ENCODE measurements around the gene LAMA2. TPM values are rescaled to one million over a fixed set of nuclear protein-coding genes. Genes with fewer than 3 reads are reported as not detected.

Gene LAMA2
- total RNA-seq, 1 donor from 2014 or later = 43.4 TPM

DNA sequence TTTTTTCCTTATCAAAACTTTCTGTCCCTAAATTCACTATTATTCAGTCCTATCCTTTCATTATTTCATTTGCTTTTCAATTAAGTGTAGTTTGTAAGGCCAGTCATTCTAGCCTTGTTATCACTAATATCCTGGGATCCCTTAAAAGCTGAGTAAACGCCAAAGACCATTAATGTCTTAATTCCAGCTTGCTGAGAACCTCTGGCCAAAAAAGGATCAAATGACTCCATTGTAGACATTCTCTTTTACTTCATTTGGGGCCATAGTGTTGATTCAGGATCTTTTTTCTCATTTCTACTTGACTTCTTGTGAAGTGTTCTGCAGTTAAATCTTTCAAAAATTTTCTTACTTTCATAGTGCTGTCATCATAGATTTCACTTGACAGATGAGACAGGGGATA is 379.7 kb downstream of the LAMA2 start:
- DNase-seq (ENCODE audit: low spot score) = no peak

DNA sequence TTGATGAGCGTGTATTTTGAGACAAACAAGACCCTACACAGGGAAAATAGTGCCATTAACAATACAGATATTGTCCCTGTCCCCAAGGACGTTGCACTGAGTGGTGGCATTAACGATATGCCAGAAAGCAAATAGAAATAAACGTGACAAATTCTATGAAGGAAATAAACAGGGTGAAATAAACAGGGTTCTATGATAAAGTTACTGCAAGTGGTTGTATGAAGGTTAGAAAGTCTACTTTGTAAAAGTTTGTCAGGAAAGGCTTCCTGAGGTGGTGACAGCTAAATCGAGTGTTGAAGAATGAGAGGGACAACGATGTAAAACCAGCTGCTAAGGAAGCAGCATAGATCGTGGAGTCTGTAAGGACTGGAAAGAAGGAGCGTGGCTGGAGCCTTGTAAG is 380.2 kb downstream of the LAMA2 start:
- DNase-seq (ENCODE audit: low spot score) = no peak

DNA sequence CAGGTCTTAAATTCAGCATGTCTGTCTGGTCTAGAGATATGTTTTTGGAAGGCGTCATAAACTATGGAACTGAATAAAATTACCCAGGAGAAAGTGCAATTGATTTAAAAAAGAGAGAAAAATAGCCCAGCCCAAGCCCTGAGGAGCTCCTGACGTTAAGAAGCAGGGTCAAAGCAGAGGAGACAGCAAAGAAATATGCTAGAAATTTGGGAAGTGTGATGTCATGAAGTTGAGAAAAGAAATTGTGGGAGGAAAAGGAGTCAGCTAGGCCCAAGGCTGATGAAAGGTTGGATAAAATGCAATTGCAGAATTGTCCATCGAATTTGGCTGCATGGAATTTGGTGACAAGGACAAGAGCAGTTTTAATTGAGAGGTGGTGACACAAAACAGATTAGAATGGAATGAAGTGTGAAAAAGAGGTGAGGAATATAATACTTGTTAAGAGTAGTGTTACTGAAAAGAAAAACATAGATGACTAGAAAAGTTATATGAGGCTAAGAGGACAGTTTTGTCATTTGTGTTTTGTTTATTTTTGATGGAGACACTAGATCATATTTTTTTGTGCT is 381.6 kb downstream of the LAMA2 start:
- DNase-seq (ENCODE audit: low spot score) = no peak

DNA sequence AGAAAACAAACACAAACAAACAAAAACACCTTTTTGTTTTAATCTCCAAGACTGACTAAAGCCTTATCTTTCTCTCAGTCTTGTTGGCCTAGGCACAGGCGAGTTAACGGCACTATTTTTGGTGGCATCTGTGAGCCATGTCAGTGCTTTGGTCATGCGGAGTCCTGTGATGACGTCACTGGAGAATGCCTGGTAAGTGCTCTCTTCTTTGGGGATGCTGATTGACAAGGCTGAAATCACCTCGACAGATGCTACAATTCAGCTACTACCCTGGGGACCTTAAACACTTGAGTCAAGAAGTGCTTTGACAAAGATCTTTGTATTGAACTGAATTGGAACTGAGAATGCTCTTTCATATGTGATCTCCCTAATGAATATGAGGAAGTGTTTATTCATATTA is 384.1 kb downstream of the LAMA2 start:
- no peak for DNase-seq (ENCODE audit: low spot score)

DNA sequence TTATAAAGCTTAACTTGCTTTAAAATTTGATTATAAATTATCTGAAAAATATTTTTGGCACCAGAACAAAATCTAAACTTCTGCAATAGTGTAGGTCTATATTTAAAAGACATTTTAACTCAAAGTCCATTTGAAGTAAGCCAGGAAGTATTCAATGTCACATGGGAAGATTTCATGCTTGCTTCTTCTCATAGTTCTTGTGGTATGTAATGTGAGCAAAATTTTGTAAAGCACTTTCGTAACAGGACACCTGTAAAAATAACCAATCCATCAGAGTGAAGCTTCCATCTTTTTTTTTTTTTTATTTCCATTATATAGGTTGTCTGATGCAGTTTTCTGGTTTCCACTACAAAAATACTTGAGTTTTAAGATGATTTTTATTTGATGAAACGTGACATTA is 386.1 kb downstream of the LAMA2 start:
- DNase-seq (ENCODE audit: low spot score) = no peak

DNA sequence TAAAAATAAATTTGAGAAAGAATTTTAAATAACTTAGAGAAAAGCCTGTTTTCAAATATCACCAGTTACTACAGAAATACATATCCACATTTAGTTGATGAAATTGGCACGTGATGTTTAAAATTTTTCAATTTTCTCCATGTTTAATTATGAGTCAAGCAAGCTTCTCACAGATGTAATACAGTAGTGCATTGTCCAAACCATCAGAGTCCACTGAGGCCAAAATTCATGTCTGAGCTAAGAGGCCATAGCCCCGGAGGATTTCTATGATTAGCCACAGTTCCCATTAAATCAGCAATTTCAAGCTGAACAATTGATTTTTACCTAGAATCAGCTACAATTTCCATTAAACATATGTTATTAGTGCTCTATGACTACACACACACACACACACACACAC is 387.0 kb downstream of the LAMA2 start:
- no peak for DNase-seq (ENCODE audit: low spot score)

DNA sequence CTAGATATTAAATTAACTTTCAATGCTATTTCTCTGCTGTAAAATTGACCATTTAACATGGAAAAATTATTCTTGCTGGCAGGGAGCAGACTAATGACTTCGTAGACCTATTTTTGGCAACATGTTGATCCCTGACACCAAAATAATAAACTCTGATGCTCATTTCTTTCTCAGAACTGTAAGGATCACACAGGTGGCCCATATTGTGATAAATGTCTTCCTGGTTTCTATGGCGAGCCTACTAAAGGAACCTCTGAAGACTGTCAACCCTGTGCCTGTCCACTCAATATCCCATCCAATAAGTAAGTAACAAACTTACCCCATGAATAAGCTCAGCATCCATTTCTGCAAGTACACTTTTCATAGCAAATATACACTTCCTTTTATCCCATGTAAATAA is 387.5 kb downstream of the LAMA2 start:
- DNase-seq (ENCODE audit: low spot score) = no peak

DNA sequence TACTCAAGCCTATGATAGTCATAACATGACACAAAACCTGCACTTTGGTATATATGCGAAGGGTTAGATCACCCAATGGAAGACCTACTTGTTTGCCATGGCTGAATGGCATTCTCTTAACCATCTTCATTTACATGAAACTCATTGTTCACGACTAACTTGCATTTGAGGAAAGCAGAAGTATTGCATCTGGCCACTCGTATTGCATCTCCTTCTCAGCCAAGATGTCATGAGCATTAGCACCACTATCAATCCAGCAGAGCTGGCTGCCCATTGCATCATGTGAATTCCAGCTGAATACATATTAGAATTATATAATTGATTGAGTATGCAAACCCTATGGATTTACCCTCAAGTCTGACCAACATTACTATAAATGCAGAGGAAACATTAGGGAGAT is 390.2 kb downstream of the LAMA2 start:
- no peak for DNase-seq (ENCODE audit: low spot score)

DNA sequence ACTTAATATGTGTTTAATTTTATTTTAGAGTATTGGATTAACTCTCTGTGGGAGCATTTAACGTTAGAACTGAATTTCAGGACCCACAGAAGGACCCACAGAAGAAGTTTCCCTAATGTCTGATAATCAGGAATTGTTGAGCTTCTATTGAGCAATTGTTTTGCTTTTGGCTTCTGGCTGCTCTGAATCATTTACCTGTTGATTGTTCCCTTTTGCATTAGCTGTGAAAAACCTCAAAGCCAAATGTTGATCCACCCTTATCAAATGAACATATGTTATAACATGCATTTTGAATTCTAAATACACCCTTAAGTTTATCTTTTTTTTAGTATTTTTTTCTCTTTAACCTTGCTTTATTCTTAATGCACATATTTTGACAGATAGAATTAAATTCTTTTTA is 393.5 kb downstream of the LAMA2 start:
- no peak for DNase-seq (ENCODE audit: low spot score)

DNA sequence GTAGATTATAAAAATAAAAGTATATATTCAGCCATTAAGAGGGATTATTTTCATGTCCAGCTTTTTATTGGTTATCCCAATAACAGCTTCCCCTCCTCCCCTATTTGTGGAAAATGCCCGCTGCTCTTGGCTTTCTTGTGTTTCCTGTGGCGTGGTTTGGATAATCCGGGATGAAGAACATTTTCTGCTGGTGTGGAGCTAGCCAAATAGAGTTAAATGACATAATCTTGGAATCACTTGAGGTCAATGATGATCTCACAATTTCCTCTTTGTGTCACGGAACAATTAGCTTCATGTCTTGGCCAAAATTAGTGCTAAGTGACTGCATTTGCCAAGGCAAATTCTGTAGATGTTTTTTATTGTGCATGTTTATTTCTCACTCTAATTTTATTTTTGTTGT is 394.0 kb downstream of the LAMA2 start:
- DNase-seq (ENCODE audit: low spot score) = no peak

DNA sequence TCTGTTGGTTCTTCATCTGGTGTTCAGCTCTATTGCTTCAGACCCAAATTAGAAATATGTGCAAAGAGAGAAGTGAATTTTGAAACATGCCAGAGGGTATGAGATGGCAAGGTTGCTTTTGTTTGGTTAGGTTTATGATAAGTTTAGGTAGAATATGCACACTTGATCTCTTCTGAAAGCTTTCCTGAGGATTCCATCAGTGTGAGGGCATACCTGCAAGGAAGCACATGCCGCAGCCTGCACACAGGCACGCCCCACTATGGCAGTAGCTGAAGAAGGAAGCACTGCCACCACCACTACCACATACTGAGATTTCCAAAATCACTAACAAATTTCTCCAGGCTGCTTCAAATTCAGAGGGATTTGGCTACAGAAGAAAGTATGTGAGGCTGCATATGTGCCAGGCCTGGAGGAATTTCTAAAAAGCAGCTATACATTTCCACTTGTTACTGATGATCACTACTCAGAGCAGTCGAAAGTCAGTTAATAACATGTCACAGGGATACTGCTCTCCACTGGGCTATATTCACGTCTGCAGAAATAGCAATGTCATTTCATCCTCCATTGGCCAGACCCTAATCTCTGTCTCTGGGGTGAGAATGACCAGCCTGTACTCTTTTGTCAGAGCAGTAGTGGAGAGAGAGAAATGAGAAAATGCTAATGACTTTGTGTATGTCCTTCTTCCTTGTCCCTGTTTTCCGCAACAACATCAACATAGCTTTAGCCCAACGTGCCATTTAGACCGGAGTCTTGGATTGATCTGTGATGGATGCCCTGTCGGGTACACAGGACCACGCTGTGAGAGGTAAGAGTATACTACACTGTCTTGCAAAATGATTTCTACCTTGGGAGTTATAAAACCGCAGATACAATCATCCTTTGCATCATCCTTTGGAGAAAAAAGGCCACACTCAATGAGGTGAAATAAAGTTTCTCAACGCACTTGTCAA is 396.7 kb downstream of the LAMA2 start:
- no peak for DNase-seq (ENCODE audit: low spot score)

DNA sequence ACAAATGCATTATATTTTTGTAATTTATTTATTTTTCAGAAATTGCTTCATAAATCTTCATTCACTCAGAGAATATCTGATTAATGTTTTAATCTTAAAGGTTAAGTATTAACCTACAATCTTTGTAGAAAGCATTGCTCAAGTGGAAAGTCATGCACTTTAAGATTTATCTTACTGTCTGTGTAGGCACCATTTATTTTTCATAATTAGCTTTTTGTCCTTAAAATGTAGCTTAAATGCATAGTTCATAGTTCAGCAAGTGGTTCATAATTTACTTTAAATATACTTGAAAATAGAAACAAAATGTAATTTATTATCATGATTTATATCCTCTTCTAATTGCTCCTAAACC is 397.3 kb downstream of the LAMA2 start:
- DNase-seq (ENCODE audit: low spot score) = no peak

DNA sequence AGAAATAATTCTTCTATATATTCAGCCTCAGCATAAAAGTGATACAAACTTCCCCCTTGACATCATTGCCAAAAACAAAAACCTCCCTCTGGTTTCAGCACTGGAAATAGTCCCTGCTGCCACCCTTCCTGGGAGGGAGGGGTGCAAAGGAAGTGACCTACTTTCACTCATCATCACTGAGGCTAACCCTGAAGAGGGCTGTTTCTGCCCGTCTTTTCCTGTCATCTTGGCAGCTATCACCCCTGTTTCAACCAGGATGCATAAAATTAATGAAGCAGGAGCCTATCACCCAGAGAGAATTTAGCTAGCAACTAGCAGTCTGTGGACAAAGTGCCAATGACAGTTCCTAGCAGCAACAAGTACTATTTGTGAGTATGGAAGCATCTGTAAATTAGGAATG is 397.8 kb downstream of the LAMA2 start:
- DNase-seq (ENCODE audit: low spot score) = no peak

DNA sequence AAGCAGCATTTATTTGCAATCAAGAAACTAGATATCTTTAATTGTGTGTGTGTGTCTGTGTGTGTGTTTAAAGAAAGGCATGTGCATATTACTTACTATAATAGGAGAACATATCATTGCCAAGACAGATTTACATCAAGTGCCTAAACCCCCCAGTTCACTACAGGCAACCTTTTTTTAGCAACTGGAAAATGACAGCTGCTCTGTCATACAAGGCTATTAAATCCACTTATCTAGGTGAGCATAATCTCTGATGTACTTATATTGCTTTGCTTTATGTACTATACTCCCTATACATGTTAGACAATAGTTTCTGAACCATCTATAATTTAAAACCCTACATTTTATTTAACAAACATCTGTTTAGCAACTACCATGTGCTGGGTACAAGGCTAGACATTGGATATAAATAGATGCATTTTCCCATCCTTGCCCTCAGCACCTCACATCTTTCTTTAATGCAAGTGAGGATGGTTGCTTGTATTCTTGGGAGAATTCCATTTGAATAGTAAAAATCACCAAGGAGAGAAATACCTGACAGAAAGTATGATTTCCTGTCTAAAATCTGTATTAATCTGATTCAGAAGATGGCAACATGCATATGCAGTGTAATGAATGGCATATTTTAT is 398.3 kb downstream of the LAMA2 start:
- DNase-seq (ENCODE audit: low spot score) = no peak

DNA sequence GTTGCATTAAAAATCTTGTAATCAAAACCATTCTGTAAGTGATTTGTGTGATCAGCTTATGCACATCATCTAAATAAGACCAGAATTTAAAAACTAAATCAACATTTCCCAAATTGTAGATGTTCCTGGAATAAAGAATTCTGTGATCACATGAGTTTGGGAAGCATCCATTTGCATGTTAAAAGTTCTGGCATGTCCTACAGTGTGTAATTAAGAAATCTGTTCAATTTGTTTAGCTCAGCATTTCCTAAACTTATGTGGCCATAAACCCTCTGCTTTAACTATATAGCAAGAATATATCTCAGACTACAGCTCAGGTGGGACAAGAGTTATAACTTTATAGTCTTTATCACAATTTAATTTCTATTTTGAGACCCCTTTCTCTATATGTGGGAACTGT is 399.1 kb downstream of the LAMA2 start:
- no peak for DNase-seq (ENCODE audit: low spot score)

DNA sequence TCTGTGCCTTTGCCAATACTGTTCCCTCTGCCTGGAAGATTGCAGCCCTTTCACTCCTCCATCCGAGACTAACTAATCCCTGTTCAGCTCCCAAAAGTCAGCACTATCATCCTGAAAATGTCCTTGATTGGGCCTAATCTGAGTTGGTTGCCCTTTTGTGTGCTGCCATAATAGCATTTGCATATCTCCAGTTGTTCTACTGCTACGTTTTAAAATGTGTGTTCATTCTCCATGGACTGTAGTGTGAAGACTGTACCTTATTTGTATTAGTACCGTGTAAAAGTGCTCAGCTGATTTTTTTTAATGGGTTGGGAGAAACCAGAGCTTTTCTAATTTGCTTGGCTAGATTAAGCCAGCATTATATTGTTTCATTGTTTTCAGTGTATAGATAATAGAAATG is 401.3 kb downstream of the LAMA2 start:
- DNase-seq (ENCODE audit: low spot score) = no peak

DNA sequence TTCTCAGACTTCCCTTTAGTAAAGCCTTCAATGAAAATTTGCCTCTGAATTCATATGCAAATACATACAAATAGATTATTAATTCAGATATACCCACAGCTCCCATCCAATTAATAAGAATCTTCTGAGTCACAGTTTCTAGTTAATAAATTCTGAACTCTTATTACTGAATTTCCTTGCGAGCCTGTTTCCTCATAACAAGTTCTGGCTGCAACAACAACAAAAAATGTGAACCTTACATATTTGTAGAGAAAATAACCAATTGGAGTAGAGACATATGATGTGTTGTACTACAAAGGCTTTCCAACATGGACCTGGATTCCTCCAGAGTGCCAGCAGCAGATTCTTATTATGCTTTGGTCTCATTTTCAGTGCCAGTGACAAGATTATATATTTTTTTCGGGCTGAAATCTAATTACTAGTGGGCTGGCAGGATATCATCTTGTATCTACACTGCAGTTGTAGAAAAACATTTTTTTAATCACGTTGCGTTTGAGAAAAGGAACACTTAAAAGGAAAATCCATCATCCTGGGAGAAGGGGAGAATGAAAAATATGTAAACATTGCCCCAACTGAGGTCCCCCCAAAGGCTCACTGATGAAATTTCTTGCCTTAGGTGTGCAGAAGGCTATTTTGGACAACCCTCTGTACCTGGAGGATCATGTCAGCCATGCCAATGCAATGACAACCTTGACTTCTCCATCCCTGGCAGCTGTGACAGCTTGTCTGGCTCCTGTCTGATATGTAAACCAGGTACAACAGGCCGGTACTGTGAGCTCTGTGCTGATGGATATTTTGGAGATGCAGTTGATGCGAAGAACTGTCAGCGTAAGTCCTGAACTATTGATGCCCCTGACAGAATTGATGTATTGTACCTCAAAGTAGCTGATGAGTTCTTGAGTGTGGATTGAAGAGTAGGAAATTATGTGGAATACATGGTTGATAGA is 404.6 kb downstream of the LAMA2 start:
- no peak for DNase-seq (ENCODE audit: low spot score)

DNA sequence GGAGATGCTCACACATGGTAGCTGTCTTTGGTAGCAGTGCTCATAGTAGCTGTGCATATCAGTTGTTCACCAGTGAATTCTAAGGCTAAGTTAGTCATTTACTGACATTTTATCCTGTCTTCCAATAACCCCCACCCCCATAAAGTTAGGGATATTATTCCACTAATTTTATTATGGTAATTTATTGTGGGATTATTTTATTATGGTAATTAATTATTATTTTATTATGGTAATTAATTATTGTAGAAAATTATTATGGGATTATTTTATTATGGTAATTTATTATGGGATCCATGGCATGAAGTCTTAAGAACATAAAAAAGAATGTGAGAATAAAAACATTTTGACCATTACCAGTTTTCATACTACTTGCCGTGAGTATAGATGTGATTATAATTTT is 406.5 kb downstream of the LAMA2 start:
- no peak for DNase-seq (ENCODE audit: low spot score)

DNA sequence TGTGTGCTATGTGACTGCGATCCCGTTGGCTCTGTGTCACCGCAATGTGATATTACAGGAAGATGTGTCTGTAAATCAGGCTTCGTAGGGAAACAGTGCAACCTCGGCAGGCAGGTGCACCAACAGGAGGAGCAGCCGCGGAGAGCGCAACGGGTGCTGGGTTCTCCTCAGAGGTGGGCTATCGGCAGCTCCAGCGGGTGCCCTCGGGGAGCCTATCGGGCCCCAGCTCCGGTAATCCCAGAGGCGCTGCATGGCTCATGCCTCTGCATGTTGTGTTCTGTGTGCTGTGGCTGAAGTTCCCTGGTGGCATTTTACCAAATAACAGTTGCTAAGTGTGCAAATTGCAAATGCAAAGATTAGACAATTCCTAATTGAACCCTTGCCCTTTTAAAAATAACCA is 409.9 kb downstream of the LAMA2 start:
- DNase-seq (ENCODE audit: low spot score) = no peak

DNA sequence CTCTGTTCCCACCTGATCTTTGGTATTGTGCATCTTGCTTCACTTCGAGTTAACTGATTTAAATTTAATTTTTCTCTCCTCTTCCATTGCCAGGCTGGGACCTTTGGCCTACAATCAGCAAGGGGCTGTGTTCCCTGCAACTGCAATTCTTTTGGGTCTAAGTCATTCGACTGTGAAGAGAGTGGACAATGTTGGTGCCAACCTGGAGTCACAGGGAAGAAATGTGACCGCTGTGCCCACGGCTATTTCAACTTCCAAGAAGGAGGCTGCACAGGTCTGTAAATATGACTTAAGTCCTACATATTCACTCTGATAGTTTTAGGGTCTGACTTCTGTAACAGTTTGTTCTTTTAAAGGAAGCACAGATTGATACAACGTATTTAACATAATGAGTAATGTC is 414.7 kb downstream of the LAMA2 start:
- DNase-seq (ENCODE audit: low spot score) = no peak

DNA sequence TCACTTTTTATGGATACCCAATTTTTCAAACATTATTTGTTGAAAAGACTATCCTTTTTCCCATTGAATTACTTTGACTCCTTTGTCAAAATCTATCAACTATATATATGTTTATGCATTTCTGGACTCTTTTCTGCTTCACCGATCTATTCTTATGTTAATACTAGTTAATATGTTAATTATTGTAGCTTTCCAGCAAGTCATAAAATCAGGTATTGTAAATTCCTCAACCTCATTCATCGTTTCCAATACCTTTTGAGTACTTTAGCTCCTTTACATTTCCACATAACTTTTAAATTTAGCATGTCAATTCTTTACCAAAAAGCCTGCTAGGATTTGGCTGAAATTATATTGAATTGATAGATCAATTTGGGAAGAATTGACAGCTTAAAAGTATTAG is 419.7 kb downstream of the LAMA2 start:
- DNase-seq (ENCODE audit: low spot score) = no peak

DNA sequence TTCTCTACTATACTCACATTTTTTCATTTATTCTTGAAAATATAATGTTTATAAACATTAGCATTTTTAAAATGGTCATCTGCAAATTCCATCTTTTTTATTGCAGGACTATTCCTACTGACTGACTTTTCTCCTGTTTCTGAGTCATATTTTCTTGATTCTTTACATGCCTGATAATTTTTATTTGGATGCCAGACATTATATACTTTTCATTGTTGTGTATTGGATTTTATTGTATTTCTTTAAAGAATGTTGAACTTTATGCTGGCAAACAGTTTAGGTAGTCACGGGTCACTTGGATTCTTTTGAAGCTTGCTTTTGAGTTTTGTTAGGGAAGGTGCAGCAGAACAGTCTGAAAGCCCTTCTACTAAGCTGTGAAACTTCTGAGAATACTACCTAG is 423.9 kb downstream of the LAMA2 start:
- no peak for DNase-seq (ENCODE audit: low spot score)
